K562 (cell line): ENCODE measurements around the gene ITPR1. TPM values are rescaled to one million over a fixed set of nuclear protein-coding genes. Genes with fewer than 3 reads are reported as not detected.

Experiments
- ATAC-seq: fragments of 200-7000 bp; cut with Tn5 transposase; 3 replicates; pipeline ENCODE4 v1.9.1; 2020; ENCODE audit warnings: moderate library complexity
- BruUV-seq: library from RNA; stranded (reverse); fragments of 400-500 nt; replicated peaks from 2 replicates; lab custom pipeline; 2021; lab: Mats Ljungman, UMichigan
- CTCF ChIA-PET: fragments of 300-600 bp; formaldehyde crosslinking; extraction: SDS; loops from one replicate; lab custom pipeline; 2021; ENCODE audit warnings: low intra/inter-chr PET ratio; lab: Yijun Ruan, JAX
- POLR2A ChIA-PET: fragments of 300-600, 350-650 bp; sonication (Branson Sonifier 250); formaldehyde crosslinking; extraction: SDS; loops from one replicate; lab custom pipeline; 2021; ENCODE audit warnings: antibody characterized with exemption, inconsistent platforms; lab: Yijun Ruan, JAX
- DNase-seq, 4 experiments: peaks; one replicate each; pipeline versions ENCODE4 v3.0.0 to v3.0.0-alpha.2; 2011 to 2018; ENCODE audit warnings: low spot score in 3 of 4, mixed read lengths in 3 of 4; ENCODE audit errors: extremely low read depth in 1 of 4
- FAIRE-seq: peaks from 2 replicates; lab custom pipeline; 2011; peaks lifted over from hg19 to GRCh38; lab: Jason Lieb, UNC
- H2AFZ ChIP-seq: 2 replicates; pipeline ENCODE4 v1.6.0; 2011; ENCODE audit warnings: low read depth, low read length, control low read depth, inconsistent platforms
- H3K27ac ChIP-seq: fragments of 200-600 bp; 3 replicates; pipeline ENCODE4 v1.8.0; 2011; ENCODE audit warnings: low read depth, mild to moderate bottlenecking, control low read depth, inconsistent platforms, low read length, moderate library complexity, mixed read lengths; ENCODE audit errors: extremely low read depth
- H3K27me3 ChIP-seq, 2 experiments: fragments of 300-600 bp in 1 of 2; 2 replicates in 1 of 2; 3 replicates in 1 of 2; pipeline versions ENCODE4 v1.6.0 to v1.8.0; 2011; ENCODE audit warnings: inconsistent platforms in 2 of 2, low read length in 2 of 2, mild to moderate bottlenecking in 1 of 2, mixed read lengths in 1 of 2, moderate library complexity in 1 of 2; ENCODE audit not compliant: control insufficient read depth in 2 of 2, insufficient read depth in 2 of 2
- H3K36me3 ChIP-seq: fragments of 300-600 bp; 3 replicates; pipeline ENCODE4 v1.8.0; 2011; ENCODE audit warnings: mild to moderate bottlenecking, low read length, inconsistent platforms; ENCODE audit not compliant: control insufficient read depth, insufficient read depth
- H3K4me1 ChIP-seq, 2 experiments: fragments of 200-600 bp in 1 of 2; replicated peaks in 1 of 2; 2 replicates in 1 of 2; 3 replicates in 1 of 2; pipeline versions ENCODE4 v1.5.1 to v1.8.0; 2011; ENCODE audit warnings: inconsistent platforms in 2 of 2, low read length in 2 of 2, mild to moderate bottlenecking in 1 of 2, mixed read lengths in 1 of 2, moderate library complexity in 1 of 2; ENCODE audit not compliant: control insufficient read depth in 2 of 2, insufficient read depth in 2 of 2
- H3K4me2 ChIP-seq: 2 replicates; pipeline ENCODE4 v1.6.1; 2011; ENCODE audit warnings: low read length, control low read depth, inconsistent platforms, mixed read lengths; ENCODE audit not compliant: insufficient read depth
- H3K4me3 ChIP-seq: fragments of 200-600 bp; sonication (generic), shearing (Covaris generic); 2 replicates; pipeline ENCODE4 v1.5.1; 2016; ENCODE audit warnings: control low read depth, inconsistent platforms
- H3K79me2 ChIP-seq: fragments of 200-600 bp; 3 replicates; pipeline ENCODE4 v1.8.0; 2011; ENCODE audit warnings: low read length, inconsistent platforms; ENCODE audit not compliant: control insufficient read depth, insufficient read depth
- H3K9ac ChIP-seq, 2 experiments: 2 replicates each; pipeline versions ENCODE4 v1.6.0 to v1.6.1; 2011; ENCODE audit warnings: low read depth in 2 of 2, low read length in 2 of 2, control low read depth in 1 of 2, inconsistent platforms in 1 of 2, mild to moderate bottlenecking in 1 of 2, mixed read lengths in 1 of 2; ENCODE audit not compliant: insufficient read depth in 1 of 2
- H3K9me1 ChIP-seq: one replicate; pipeline ENCODE4 v1.6.0; 2011; ENCODE audit warnings: inconsistent platforms, mild to moderate bottlenecking, low read length, moderate library complexity; ENCODE audit not compliant: control insufficient read depth, insufficient read depth
- H3K9me3 ChIP-seq: replicated peaks from 2 replicates; pipeline ENCODE4 v1.5.1; 2011; ENCODE audit warnings: low read depth, low read length, inconsistent platforms; ENCODE audit not compliant: control insufficient read depth, insufficient read depth
- H4K20me1 ChIP-seq: replicated peaks from 2 replicates; pipeline ENCODE4 v1.6.1; 2011; ENCODE audit warnings: low read length, inconsistent platforms, mixed read lengths; ENCODE audit not compliant: control insufficient read depth, insufficient read depth
- C11orf30 ChIP-seq: fragments of 450-650 bp; IDR thresholded peaks from 2 replicates; pipeline ENCODE4 v1.6.1; 2016; ENCODE audit warnings: low read depth, mild to moderate bottlenecking
- CBFA2T2 ChIP-seq: fragments of 450-650 bp; conservative IDR thresholded peaks from 2 replicates; pipeline ENCODE4 v1.6.1; 2017; ENCODE audit warnings: mild to moderate bottlenecking
- ETV1 ChIP-seq: fragments of 450-650 bp; conservative IDR thresholded peaks from 2 replicates; pipeline ENCODE4 v1.6.1; 2016; ENCODE audit warnings: missing genetic modification characterization, control low read depth, low read depth, missing compliant biosample characterization
- FOSL1 ChIP-seq: fragments of 200-800 bp; sonication (Bioruptor generic); conservative IDR thresholded peaks from 2 replicates; pipeline ENCODE4 v1.6.1; 2016; ENCODE audit warnings: missing genetic modification characterization, missing compliant biosample characterization
- KAT7 ChIP-seq: sonication (generic); formaldehyde crosslinking; IDR thresholded peaks from 2 replicates; pipeline ENCODE4 v1.8.0; 2022; ENCODE audit warnings: missing genetic modification reagents, mild to moderate bottlenecking, borderline replicate concordance
- MAFF ChIP-seq: IDR thresholded peaks from 2 replicates; pipeline ENCODE4 v1.6.1; 2012; ENCODE audit warnings: low read length, improper control_type of control experiment
- MAFG ChIP-seq: fragments of 450-650 bp; conservative IDR thresholded peaks from 2 replicates; pipeline ENCODE4 v1.6.1; 2016; ENCODE audit warnings: missing genetic modification characterization, missing compliant biosample characterization
- MAFK ChIP-seq: IDR thresholded peaks from 2 replicates; pipeline ENCODE4 v1.6.1; 2011; ENCODE audit warnings: low read length, improper control_type of control experiment
- MEF2D ChIP-seq: conservative IDR thresholded peaks from 2 replicates; pipeline ENCODE4 v1.6.1; 2016; ENCODE audit warnings: low read depth, missing genetic modification characterization, missing compliant biosample characterization
- NFIC ChIP-seq: fragments of 450-650 bp; IDR thresholded peaks from 2 replicates; pipeline ENCODE4 v1.6.1; 2017; ENCODE audit warnings: mild to moderate bottlenecking, inconsistent platforms
- NFYB ChIP-seq: IDR thresholded peaks from 2 replicates; pipeline ENCODE4 v1.6.1; 2011; ENCODE audit warnings: mild to moderate bottlenecking, moderate library complexity; ENCODE audit not compliant: insufficient read length; ENCODE audit errors: extremely low read depth
- SRF ChIP-seq, 2 experiments: fragments of 250-450, 450-650 bp in 1 of 2; sonication (Bioruptor Pico) in 1 of 2; sonication (generic) in 1 of 2; formaldehyde crosslinking; IDR thresholded peaks; 2 replicates each; pipeline versions ENCODE4 v1.5.0 to v1.5.1; 2020 to 2022; ENCODE audit warnings: mild to moderate bottlenecking in 1 of 2, missing genetic modification reagents in 1 of 2
- XRCC5 ChIP-seq: fragments of 200-400 bp; formaldehyde crosslinking; IDR thresholded peaks from 2 replicates; pipeline ENCODE4 v1.6.1; 2017; ENCODE audit warnings: low read depth, mild to moderate bottlenecking, low read length
- ZBTB1 ChIP-seq: sonication (generic); formaldehyde crosslinking; IDR thresholded peaks from 2 replicates; pipeline ENCODE4 v1.8.1; 2023; ENCODE audit warnings: missing genetic modification reagents, low read depth, mild to moderate bottlenecking, borderline replicate concordance
- ZFP36 ChIP-seq: fragments of 150-350 bp; IDR thresholded peaks from 2 replicates; pipeline ENCODE4 v1.6.1; 2018; ENCODE audit warnings: low read length, low read depth; ENCODE audit not compliant: partially characterized antibody
- ZNF316 ChIP-seq: fragments of 450-650 bp; IDR thresholded peaks from 2 replicates; pipeline ENCODE4 v1.6.1; 2016
- WGBS: fragments of 100-300 bp; shearing (Covaris generic); methylation state at CpG from one replicate; pipeline ENCODE4 v1.1.6; 2016; ENCODE audit warnings: low coverage, mixed read lengths; ENCODE audit not compliant: insufficient coverage; ENCODE audit errors: missing lambda C conversion rate; 5-methylcytosine and 5-hydroxymethylcytosine counted together
- in situ Hi-C: fragments of 300-500 bp; cut with MboI; formaldehyde crosslinking; loops from 4 replicates; pipeline ENCODE4 v1.15.0; 2018; ENCODE audit warnings: inconsistent platforms, mixed read lengths
- intact Hi-C: fragments of 100-400 bp; cut with micrococcal nuclease; formaldehyde crosslinking; loops from 2 replicates; pipeline ENCODE4 v1.14.2; 2022
- polyA plus RNA-seq, 8 experiments: library from polyadenylated mRNA; depleted of rRNA in 4 of 8; stranded (reverse) in 5 of 8; unstranded in 3 of 8; fragments of >200 nt; fragmentation: Nextera tagmentation in 2 of 8; fragmentation: Illumina TruSeq in 1 of 8; extraction: Ambion mirVana in 2 of 8; extraction: Trizol in 1 of 8; gene quantifications; 2 replicates each; pipeline versions ENCODE4 v1.2.1 to v1.2.3, GENCODE V29; 2011 to 2014; ENCODE audit warnings: inconsistent platforms in 1 of 8, missing spikeins in 1 of 8
- total RNA-seq, 7 experiments: library from RNA; depleted of rRNA in 6 of 7; stranded (reverse); fragments of >200 nt in 6 of 7; fragmentation: Illumina TruSeq in 2 of 7; extraction: Trizol in 2 of 7; gene quantifications; 2 replicates each; pipeline versions ENCODE4 v1.2.1 to v1.2.3, GENCODE V29; 2011 to 2021; ENCODE audit warnings: low replicate concordance in 1 of 7
- TF ChIP-seq, protein P1 (sequence below), 2 experiments: IDR thresholded peaks; 2 replicates each; pipeline ENCODE4 v1.6.1; 2011; ENCODE audit warnings: borderline replicate concordance in 1 of 2, control low read depth in 1 of 2, low read depth in 1 of 2, low read length in 1 of 2, mild to moderate bottlenecking in 1 of 2, mixed read lengths in 1 of 2, moderate library complexity in 1 of 2; ENCODE audit not compliant: insufficient read depth in 1 of 2, insufficient read length in 1 of 2, poor library complexity in 1 of 2, severe bottlenecking in 1 of 2; ENCODE audit errors: extremely low read depth in 1 of 2
- TF ChIP-seq, protein P2 (sequence below): sonication (generic); formaldehyde crosslinking; IDR thresholded peaks from 2 replicates; pipeline ENCODE4 v1.8.0; 2022; ENCODE audit warnings: missing genetic modification reagents, mild to moderate bottlenecking, moderate library complexity, borderline replicate concordance
- TF ChIP-seq, protein P3 (sequence below): fragments of 450-650 bp; IDR thresholded peaks from 2 replicates; pipeline ENCODE4 v1.6.1; 2016

Gene ITPR1
- total and polyA plus RNA-seq, 9 of the 15 experiments (the other 6 are each of a cell fraction or from before 2014, with no cell fraction given): 22.4 to 40.0 (median 27.4) TPM

DNA sequence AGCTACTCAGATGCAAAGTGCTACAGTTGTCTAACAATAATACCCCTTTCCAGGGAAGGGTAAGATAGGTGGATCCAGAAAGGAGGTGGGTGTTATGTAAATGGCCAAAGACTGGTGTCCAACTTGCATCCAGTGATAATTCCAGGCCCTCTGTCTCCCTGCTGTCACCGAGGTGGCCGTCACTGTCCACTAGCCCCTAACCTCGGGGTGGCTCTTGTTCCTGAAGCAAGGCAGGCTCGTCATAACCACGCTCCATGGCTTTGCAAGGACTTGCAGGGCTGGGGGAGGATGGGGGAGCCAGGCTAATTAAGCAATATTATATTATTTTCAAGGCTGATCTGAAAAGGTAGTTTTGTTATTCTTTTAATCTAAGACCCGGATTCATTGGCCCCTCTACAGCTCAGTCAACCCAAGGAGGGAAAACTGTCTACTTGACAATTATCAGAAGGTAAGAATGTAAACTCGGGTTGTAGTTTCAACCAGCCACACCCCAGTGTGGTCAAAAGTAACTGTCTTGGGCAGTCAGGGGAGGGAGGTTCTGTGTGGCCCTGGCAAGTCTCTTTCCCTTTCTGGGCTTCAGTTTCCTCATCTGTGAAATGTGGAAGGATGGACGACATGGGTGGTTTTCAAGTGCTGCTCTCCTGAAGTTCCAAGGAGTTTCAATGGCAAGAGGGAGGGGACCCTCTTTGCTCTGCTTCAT is 266.0 kb downstream of the ITPR1 start:
- CTCF ChIA-PET: no interaction called here
- no peak for DNase-seq
- Histone ChIP-seq H3K9me3 (no peaks in the 10 kb centered on the region), H3K79me2 (no peaks in the 10 kb centered on the region), H3K27ac (peak overlapping the region; percentile 41; the same call in 1 of the 3 replicates), H3K9me1 (no peaks in the 10 kb centered on the region), H4K20me1 (no peaks in the 10 kb centered on the region), H3K36me3 (no peaks in the 10 kb centered on the region), H3K4me1 (peaks cover 13 to 32% of the 10 kb centered on the region in 2 experiments), H3K4me3 (no peak overlapping the region), H3K4me2 (peak overlapping the region; percentile 47; the same call in 1 of the 2 replicates), H2AFZ (peak overlapping the region; percentile 75), H3K9ac (peak overlapping the region; percentile 21 to 84; a peak in 2 of 4 replicates), H3K27me3 (no peaks in the 10 kb centered on the region)
- ATAC-seq: peak; percentile 58
- BruUV-seq: no TSS peak
- POLR2A ChIA-PET: interaction anchor here (0.7 to 2.1 kb wide), 7 partner anchors 9 to 227 kb away, joined by 3 to 8 read pairs (median 4); no protein-coding TSS in a partner anchor
- in situ Hi-C loops (no loop called here), intact Hi-C loops (no loop called here)
- TF ChIP-seq FOSL1: 0 out of 2 replicates have a peak, but pooled peaks have one; percentile 17
- no peak for TF ChIP-seq XRCC5
- TF ChIP-seq, protein P1, sequence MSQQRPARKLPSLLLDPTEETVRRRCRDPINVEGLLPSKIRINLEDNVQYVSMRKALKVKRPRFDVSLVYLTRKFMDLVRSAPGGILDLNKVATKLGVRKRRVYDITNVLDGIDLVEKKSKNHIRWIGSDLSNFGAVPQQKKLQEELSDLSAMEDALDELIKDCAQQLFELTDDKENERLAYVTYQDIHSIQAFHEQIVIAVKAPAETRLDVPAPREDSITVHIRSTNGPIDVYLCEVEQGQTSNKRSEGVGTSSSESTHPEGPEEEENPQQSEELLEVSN (IDR thresholded peaks at IDR 0.05; ENCODE audit: borderline replicate concordance in 1 of 2, extremely low read depth in 1 of 2, insufficient read depth in 1 of 2, insufficient read length in 1 of 2, low read depth in 1 of 2, low read length in 1 of 2, poor library complexity in 1 of 2, severe bottlenecking in 1 of 2): no peak
- peak; percentile 81 for TF ChIP-seq MAFG (tag)
- peak; percentile 91 for TF ChIP-seq C11orf30
- 0 out of 2 replicates have a peak, but pooled peaks have one; percentile 57 for TF ChIP-seq ZBTB1 (CRISPR knock-in tag)
- peak; percentile 40; the same call in 1 of the 2 replicates for TF ChIP-seq MAFK
- 0 out of 4 replicates have a peak, but pooled peaks of 1 of the 2 experiments have one; percentile 51 for TF ChIP-seq SRF (CRISPR knock-in tag; IDR thresholded peaks at IDR 0.05)
- no peak for TF ChIP-seq CBFA2T2
- TF ChIP-seq ZNF316: peak; percentile 94
- TF ChIP-seq NFIC: no peak
- peak; percentile 70 for TF ChIP-seq MAFF
- peak; percentile 53 for TF ChIP-seq ZFP36
- TF ChIP-seq ETV1: peak; percentile 30; the same call in 1 of the 2 replicates
- TF ChIP-seq KAT7: 0 out of 2 replicates have a peak, but pooled peaks have one; percentile 45
- TF ChIP-seq, protein P2, sequence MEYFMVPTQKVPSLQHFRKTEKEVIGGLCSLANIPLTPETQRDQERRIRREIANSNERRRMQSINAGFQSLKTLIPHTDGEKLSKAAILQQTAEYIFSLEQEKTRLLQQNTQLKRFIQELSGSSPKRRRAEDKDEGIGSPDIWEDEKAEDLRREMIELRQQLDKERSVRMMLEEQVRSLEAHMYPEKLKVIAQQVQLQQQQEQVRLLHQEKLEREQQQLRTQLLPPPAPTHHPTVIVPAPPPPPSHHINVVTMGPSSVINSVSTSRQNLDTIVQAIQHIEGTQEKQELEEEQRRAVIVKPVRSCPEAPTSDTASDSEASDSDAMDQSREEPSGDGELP (CRISPR knock-in tag): 0 out of 2 replicates have a peak, but pooled peaks have one; percentile 12
- TF ChIP-seq, protein P3, sequence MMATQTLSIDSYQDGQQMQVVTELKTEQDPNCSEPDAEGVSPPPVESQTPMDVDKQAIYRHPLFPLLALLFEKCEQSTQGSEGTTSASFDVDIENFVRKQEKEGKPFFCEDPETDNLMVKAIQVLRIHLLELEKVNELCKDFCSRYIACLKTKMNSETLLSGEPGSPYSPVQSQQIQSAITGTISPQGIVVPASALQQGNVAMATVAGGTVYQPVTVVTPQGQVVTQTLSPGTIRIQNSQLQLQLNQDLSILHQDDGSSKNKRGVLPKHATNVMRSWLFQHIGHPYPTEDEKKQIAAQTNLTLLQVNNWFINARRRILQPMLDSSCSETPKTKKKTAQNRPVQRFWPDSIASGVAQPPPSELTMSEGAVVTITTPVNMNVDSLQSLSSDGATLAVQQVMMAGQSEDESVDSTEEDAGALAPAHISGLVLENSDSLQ: peak; percentile 13; the same call in 1 of the 2 replicates
- TF ChIP-seq MEF2D (tag): 0 out of 2 replicates have a peak, but pooled peaks have one; percentile 4
- no peak for TF ChIP-seq NFYB
- 52% methylated on average over 8 of the region's 8 CpGs for WGBS
- FAIRE-seq: peak; percentile 19
